ENCODE measurements around the gene CAPN2. TPM values are rescaled to one million over a fixed set of nuclear protein-coding genes. Genes with fewer than 3 reads are reported as not detected.
A peak's percentile ranks its signal among the peaks of the same experiment; 100 is the strongest.

Gene CAPN2
- total RNA-seq, 1 donor from 2014 or later = 151 TPM

DNA sequence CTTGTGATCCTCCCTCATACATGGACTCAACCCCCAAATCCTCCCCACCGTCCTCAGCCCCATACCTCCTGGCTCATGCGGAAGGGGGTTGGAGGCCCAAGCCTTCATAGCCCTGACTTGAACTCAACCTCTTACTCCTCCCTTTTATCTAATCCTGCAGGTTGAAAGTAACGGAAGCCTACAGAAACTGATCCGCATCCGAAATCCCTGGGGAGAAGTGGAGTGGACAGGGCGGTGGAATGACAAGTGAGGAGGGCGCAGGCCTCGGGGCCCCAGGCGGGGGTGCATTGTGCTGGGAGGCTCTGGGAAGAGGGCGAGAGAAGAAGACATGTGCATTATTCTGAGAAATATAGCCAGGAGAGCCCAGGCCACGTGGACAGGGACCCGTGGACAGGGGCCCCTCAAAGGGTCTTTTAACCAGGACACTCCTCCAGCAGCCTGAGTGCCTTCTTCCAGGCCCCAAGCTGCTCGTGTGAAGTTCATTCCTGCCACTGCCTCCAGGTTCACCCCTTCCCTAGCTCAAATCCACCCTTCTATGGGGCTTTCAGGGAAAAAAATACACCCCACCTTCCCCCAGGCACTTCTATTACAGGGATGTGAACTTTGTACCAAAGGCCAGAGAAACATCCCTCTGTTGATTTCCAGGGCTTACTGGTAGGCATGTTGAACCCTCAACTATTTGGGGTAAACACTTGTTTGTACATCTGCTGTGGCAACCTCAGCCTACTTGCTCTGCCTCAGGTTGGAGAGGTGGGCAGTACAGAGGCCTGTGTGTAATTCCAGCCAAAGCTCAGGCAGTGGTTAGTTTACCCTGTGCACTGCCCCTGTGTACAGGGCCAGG lies 38.6 kb downstream of the CAPN2 start:
- Mint-ChIP-seq H3K36me3 (peaks cover 31% of the 10 kb centered on the region), H3K27ac (no peak overlapping the region), H3K27me3 (ENCODE audit: low read depth) (no peaks in the 10 kb centered on the region), H3K4me3 (no peak overlapping the region), H3K4me1 (peaks cover 6% of the 10 kb centered on the region), H3K9me3 (no peaks in the 10 kb centered on the region)
- DNase-seq (ENCODE audit: low spot score in 2 of 2, unreplicated experiment in 2 of 2) = no peak
- TF ChIP-seq, protein P1, sequence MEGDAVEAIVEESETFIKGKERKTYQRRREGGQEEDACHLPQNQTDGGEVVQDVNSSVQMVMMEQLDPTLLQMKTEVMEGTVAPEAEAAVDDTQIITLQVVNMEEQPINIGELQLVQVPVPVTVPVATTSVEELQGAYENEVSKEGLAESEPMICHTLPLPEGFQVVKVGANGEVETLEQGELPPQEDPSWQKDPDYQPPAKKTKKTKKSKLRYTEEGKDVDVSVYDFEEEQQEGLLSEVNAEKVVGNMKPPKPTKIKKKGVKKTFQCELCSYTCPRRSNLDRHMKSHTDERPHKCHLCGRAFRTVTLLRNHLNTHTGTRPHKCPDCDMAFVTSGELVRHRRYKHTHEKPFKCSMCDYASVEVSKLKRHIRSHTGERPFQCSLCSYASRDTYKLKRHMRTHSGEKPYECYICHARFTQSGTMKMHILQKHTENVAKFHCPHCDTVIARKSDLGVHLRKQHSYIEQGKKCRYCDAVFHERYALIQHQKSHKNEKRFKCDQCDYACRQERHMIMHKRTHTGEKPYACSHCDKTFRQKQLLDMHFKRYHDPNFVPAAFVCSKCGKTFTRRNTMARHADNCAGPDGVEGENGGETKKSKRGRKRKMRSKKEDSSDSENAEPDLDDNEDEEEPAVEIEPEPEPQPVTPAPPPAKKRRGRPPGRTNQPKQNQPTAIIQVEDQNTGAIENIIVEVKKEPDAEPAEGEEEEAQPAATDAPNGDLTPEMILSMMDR (IDR thresholded peaks at IDR 0.05; ENCODE audit: unreplicated experiment) = no peak

DNA sequence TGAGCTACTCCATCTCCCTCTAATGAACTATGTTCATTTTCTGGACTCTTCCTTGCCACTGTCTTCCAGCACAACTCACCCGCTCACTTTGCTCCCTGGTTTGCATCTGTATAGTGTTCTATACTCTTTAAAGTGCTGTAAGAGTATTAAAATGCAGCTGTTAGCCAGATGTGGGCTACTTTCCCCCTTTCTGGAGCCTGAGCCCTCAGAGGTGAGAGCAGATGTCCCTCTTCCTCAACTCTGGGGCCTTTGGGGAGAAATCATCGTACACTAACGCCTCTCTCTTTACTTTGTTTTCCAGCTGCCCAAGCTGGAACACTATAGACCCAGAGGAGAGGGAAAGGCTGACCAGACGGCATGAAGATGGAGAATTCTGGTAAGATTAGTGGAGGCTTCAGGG lies 39.4 kb downstream of the CAPN2 start:
- Mint-ChIP-seq H3K9me3 (no peaks in the 10 kb centered on the region), H3K27me3 (ENCODE audit: low read depth) (no peaks in the 10 kb centered on the region), H3K4me1 (peaks cover 8% of the 10 kb centered on the region), H3K4me3 (no peak overlapping the region), H3K27ac (no peak overlapping the region), H3K36me3 (peaks cover 31% of the 10 kb centered on the region)
- DNase-seq (ENCODE audit: low spot score in 2 of 2, unreplicated experiment in 2 of 2) = no peak
- TF ChIP-seq, protein P1 (IDR thresholded peaks at IDR 0.05; ENCODE audit: unreplicated experiment) = no peak

DNA sequence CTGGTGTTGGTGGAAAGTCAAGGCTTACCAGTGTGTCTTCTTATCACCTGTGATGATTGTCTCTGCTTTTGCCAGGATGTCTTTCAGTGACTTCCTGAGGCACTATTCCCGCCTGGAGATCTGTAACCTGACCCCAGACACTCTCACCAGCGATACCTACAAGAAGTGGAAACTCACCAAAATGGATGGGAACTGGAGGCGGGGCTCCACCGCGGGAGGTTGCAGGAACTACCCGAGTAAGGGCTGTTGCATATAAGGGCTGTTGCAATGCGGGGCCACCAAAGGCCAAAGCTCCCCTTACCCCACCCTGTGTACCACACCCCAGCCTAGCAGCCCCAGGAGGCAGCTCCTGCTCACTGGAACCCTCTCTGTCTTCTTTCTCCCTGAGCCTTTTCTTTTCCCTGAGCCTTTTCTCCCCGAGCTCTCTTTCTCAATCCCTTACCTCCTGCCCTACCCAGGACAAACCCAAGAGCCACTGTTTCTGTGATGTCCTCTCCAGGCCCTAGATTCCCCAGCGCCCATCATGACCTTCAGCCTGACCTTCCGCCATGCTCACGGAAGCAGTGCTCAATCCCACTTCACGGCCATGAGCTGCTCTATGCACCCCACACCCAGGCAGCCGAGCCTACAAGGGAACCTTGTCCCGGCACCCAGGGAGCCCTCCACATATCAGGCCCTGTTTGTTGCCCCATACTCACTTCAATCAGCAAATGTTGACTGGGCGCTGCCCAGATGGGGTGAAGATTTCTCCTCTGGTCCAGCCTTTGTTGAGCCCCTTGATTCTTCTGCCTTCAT lies 40.6 kb downstream of the CAPN2 start:
- H3K4me3 Mint-ChIP-seq = no peak overlapping the region
- peaks cover 8% of the 10 kb centered on the region for H3K4me1 Mint-ChIP-seq
- H3K36me3 Mint-ChIP-seq = peaks cover 27% of the 10 kb centered on the region
- no peak overlapping the region for H3K27ac Mint-ChIP-seq
- no peaks in the 10 kb centered on the region for H3K9me3 Mint-ChIP-seq
- no peak for DNase-seq (ENCODE audit: low spot score in 2 of 2, unreplicated experiment in 2 of 2)
- no peaks in the 10 kb centered on the region for H3K27me3 Mint-ChIP-seq (ENCODE audit: low read depth)
- TF ChIP-seq, protein P1 (IDR thresholded peaks at IDR 0.05; ENCODE audit: unreplicated experiment) = no peak

DNA sequence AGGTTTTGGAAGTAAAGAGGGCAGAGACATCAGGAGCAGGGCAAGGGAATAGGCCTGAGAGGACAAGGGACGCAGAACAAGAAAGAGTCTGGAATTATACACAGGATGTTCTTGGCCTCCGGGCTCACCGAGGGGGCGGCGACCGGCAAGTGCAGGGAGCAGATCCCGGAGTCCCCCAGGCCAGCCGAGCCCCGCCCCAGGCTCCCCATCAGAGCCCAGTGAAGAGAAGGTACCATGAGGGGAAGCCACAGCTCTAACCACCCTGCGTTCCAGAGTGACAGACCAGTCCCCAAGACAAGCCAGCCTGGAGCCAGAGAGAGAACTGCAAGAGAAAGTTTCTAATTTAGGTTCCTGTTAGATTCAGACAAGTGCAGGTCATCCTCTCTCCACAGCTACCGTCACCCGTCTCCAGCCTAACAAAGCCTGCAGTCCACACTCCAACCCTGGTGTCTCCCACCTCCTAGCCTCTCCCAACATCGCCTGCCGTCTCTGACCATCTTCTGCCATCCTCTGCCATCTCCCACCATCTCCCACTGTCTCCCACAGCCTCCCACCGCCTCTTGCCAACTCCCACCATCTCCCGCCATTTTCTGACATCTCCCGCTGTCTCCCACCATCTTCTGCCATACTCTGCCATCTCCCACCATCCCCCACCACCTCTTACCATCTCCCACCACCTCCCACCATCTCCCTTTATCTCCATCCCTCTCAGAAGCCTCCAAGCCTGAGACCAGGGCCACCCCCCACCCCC lies 42.5 kb downstream of the CAPN2 start:
- TF ChIP-seq, protein P1 (IDR thresholded peaks at IDR 0.05; ENCODE audit: unreplicated experiment) = no peak
- DNase-seq (ENCODE audit: low spot score in 2 of 2, unreplicated experiment in 2 of 2) = no peak
- no peaks in the 10 kb centered on the region for H3K27me3 Mint-ChIP-seq (ENCODE audit: low read depth)
- H3K9me3 Mint-ChIP-seq = no peaks in the 10 kb centered on the region
- H3K4me3 Mint-ChIP-seq = no peak overlapping the region
- H3K4me1 Mint-ChIP-seq = peaks cover 4% of the 10 kb centered on the region
- peaks cover 33% of the 10 kb centered on the region for H3K36me3 Mint-ChIP-seq
- H3K27ac Mint-ChIP-seq = peak overlapping the region; percentile 9

DNA sequence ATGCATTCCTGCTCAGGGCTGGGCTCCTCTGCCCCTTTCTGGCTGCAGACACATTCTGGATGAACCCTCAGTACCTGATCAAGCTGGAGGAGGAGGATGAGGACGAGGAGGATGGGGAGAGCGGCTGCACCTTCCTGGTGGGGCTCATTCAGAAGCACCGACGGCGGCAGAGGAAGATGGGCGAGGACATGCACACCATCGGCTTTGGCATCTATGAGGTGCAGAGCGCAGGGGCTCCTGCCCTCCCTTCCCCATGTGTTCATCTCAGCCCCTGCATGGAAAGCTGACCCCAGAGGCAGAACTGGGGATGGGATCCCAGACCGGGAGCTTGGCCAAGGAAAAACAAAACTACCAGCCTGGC lies 43.1 kb downstream of the CAPN2 start:
- no peaks in the 10 kb centered on the region for H3K9me3 Mint-ChIP-seq
- H3K27me3 Mint-ChIP-seq (ENCODE audit: low read depth) = no peaks in the 10 kb centered on the region
- H3K4me3 Mint-ChIP-seq = no peak overlapping the region
- peaks cover 32% of the 10 kb centered on the region for H3K36me3 Mint-ChIP-seq
- peaks cover 4% of the 10 kb centered on the region for H3K4me1 Mint-ChIP-seq
- no peak overlapping the region for H3K27ac Mint-ChIP-seq
- no peak for DNase-seq (ENCODE audit: low spot score in 2 of 2, unreplicated experiment in 2 of 2)
- TF ChIP-seq, protein P1 (IDR thresholded peaks at IDR 0.05; ENCODE audit: unreplicated experiment) = no peak

All from mesothelial cell of epicardium (in vitro differentiated cells).